Fibroblast of gingiva (primary cell): ENCODE measurements around the gene ROS1.
A peak's percentile ranks its signal among the peaks of the same experiment; 100 is the strongest.

ENCODE experiments used
- DNase-seq: peaks from one replicate; pipeline ENCODE4 v3.0.0-alpha.2; 2011; ENCODE audit warnings: low read depth

Gene ROS1

DNA sequence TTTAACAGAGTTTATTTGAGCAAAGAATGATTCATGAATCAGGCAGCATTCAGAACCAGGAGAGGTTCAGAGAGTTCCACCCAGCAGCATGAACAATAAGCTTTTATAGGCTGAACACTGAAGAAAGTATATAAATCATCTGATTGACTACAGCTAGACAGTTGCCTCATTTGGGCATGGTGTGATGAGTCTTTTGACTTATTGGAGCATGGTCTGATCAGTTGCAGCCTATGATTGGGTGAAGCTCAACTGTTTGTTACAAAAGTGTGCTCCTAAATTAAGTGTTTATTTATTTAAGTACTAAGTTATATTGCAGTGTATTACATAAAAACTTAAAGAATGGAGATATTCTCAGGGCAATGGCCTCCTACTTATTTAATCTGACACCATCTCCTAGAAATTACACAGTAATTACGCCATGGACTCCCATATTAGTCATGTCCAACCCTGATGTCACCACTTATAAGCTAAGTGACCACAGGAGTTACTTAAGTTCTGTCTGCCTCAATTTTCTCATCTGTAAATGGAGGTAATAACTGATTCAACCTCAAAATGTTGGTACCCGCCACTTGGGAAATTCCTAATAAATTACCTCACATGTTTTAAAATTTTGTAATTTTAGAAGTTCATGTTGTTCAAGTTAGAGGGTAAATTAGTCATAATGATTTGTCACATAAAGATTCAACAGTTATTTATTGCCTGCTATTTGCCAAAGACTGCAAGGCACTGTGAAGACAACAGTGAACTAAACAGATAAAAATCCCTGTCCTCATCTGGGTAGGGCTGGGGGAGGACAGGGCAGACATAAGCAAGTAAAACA is 15.2 kb upstream of the ROS1 start:
- DNase-seq = peak; percentile 94

DNA sequence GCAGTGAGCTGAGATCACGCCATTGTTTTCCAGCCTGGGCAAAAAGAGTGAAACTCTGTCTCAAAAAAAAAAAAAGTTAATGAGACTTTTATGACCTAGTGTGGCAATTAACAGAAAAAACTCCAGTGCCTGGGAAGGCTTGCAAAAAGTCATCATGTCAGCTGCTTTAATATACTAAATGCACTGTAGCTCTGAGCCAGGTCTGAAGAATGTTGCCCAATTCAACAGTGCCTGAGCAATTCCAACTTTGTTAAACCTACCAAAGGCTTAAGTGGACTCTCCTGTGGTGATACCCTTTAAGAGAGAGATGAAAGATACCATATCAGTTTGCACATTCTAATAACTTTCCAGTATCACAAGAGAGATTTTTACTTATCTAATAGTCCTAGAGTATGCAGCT is 6.5 kb upstream of the ROS1 start:
- no peak for DNase-seq

DNA sequence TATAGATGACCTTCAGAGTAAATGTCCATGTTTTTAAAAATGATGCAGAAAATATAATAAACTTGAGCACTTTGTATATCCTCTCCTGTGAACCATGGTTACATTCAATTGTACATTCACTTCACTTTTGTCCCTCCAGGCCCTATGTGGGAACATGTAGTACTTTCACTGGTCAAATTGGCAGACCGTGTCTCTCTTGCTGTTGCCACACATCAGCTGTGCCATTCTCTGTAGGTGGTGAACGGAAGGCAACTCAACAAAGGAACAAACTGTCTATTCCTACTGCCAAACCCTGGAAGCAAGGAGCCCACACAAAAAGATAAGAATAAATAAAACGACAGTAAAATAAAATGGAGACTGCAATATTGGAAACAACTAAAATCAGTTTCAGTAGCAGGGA is 2.0 kb downstream of the ROS1 start:
- DNase-seq = no peak

DNA sequence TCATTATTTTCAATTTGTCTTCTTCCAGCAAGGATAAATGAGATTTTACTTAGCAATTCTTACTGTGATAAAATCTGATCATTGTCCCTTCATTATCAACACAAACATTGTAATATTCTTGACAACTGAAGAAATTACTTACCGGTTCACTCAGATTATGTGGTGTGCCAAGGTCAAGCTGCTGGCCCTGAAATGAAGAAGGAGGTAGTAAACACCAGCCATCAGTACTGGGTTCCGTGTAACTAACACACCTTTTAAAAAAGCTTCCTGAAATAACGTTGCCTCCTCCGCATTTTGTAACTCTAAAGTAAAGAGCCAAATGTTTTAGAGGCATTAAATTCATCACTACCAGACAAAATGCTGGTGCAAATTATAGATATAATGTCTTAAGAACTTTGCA is 7.4 kb downstream of the ROS1 start:
- no peak for DNase-seq

DNA sequence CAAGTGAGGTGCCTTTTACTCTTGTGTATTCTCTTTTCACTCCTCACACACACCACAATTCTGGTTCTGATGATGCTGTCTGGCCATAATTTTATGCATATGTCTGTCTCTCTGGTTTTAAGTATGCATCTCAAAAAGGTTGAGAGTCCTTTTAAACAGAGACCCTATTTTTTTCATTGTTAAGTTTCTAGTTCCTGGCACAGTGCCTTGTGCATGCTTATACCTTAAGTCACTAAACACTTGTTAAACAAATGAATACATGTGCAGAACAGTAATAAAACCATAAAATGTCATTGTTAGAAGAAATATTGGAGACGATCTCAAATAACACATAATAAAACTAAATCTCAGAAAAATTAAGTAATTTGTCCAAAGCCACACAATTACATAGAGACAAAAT is 7.9 kb downstream of the ROS1 start:
- no peak for DNase-seq

DNA sequence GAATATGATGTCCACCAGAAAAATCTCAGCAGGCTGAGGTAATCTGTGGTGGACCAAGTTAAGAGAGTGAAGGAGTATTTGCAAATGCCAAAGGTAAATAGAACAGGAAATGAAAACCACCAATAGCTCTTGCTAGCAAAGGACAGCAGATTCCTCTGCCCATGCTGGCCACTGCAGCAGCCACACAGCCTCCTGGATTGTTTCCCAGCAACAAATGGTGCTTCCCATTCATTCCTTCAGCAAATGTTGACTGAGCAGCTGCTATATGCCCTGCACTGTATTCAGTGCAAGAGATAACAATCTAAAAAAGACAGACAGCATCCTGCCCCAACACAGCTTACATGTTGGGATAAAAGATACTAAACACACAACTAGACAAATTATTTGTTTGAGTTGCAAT is 11.0 kb downstream of the ROS1 start:
- no peak for DNase-seq

DNA sequence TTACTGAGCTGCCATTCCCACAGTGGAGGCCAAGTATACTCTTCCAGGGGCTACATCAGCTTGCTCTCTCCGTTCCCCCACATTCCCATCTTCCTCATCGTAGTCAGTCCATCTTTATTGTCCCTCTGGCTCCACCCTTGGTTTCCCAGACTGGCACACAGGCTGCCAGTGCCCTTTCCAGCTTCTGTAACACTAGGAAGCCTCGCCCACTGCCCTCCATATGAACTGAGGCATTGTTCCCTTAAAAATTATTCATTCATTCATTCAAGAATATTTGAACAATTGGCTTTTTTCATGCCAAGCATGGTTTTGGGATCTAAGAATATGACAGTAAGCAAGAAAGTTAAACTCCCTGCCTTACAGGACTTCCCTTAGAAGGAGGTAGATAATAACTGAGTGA is 14.3 kb downstream of the ROS1 start:
- no peak for DNase-seq

DNA sequence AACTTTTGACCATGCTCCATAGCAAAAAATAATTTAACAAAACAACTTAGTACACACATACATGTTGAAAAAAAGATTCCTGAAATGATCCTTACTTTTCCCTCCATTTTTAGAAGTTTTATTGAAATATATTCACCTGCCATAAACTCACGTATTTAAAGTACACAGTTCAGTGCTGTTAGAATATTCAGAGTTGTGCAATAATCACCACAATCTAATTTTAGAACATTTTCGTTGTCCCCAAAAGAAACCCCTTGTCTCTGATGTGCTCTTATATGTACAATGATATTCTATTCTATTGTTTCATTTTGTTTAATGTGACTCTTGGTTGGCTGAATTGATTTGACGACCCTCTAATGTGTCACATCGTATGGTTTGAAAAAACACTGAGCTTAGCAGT is 15.9 kb downstream of the ROS1 start:
- DNase-seq = no peak

DNA sequence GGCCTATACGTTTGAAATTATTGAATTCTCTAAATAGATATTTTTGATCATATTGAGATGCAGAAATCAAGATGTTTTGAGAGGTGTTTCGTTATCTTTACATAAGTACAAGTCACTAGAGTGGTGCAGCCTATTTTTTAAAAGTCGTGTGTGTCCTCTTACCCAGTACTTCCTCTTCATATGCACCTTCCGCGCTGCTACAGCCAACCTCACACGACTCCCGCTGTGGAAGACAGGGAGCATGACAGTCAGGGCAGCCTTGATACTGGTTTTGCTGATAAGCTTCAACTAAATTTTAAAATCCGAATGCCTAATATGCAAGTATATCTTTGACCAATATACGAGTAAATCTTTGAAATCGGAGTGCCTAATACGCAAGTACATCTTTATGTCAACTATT is 16.3 kb downstream of the ROS1 start:
- no peak for DNase-seq

DNA sequence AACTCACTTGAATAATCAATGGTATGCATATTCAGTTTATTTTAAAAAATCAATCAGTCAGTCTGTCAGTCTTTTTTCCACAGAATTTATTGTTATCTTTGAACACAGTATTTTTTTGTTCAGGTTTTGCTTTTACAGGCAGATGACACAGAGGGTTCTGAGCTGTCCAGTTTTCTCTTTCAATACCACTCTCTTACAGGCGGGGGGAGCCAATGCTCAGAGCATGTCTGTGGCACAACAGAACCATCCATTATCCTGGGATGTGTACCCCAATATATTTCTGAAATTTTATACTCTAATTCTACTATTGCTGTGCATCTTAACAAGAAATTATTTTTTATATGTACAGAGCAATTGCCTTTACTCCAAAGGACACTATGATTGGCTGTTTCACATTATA is 21.2 kb downstream of the ROS1 start:
- DNase-seq = no peak

DNA sequence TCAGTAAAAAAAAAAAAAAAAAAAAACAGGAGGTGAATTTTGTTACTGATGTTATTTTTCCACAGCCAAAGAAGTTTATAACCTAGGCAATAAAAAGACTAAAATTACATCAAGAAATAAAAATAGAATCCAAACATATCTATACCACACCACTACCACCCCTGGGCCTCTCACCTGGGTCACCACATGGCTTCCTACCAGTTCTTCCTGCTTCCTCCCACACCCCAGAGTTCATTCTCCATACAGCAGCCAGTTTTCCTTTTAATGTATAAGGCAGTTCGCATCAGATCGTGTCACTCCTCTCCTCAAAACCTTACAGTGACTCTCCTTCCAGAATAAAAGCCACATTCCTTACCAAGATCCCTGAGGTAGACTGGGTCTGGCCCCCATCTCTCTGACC is 23.9 kb downstream of the ROS1 start:
- DNase-seq = no peak

DNA sequence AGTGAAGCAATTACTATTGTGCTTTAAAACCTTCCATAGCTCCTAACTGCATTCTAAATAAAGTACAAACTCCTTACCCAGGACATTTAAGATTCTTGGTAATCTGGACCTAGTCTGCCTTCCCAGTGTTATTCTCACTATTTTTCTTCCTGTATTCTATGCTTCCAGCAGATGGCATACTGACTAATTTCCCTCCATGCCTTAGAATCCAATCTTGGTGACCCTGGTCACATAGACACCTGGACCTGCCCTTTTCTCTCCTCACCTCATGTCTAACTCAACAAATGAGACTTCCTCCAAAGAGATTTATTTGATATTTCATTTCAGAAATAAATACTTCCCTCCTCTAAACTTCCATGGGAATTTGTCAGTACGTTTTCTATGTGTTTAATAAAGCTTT is 25.8 kb downstream of the ROS1 start:
- no peak for DNase-seq

DNA sequence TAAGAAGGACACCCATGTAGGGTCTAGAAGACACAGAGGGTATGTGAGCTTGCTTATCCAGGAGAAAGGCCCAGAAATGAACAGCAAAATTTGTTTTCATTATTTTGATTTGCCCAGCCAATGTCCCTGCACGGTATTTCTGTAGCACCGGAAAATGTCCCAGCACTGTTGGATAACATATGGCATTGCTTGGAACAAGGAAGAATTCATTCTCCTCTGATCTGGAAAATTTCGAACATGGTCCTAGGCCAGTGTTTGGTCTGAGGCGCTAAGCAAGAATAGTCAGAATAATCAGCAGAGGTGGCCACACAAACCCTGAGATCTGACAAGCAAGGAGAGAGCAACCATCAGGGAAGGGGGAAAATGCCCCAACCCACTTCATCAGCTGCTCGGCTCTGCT is 26.6 kb downstream of the ROS1 start:
- DNase-seq = no peak

DNA sequence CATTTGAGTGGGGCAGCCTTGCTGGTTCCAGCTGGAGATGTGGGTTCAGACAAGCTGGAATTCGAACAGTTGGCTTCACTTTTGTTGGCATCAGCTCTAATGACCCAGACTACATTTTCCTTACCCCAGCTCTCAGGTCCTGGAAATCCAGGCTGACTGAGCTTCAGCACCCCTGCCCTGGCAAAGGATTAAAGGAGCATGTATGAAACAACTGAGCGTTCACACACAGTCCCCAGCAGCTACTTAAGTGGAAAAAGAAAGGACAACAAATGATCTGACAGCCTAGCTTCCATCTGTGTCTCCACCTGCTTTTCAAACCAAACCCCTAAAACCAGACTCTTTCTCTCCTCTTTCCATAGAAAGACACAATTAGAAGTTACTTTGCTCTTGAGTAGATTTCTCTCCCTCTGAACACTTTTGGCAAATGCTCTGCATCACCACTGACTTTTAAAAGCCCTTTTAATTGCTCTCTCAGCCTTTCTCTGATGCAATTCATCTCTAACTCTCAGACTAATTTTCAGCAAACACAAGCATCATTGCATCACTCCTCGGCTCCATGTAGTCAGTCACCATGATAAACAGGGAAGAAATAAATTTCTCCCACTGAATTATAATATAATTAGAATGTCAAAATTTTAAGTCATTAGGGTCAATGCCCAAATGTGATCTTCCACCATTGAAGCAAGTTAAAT is 28.1 kb downstream of the ROS1 start:
- DNase-seq = no peak

DNA sequence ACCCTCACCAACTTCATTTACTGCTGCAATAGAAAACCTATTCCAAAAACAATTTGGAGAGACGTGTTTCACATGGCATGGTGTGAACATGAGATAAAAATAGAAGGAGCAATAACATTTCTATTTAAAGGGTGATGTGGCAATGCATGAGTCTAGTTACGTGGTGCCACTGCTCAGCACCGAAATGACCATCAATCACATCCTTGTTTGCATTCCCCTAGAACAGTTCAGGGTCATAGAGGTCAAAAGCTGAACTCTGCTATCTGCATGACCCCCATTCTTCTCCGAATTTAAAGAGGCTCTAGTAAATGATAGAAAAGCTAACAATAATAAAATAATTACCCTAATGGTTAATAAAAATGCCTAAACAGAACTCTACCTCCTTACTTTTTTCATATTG is 29.5 kb downstream of the ROS1 start:
- no peak for DNase-seq

DNA sequence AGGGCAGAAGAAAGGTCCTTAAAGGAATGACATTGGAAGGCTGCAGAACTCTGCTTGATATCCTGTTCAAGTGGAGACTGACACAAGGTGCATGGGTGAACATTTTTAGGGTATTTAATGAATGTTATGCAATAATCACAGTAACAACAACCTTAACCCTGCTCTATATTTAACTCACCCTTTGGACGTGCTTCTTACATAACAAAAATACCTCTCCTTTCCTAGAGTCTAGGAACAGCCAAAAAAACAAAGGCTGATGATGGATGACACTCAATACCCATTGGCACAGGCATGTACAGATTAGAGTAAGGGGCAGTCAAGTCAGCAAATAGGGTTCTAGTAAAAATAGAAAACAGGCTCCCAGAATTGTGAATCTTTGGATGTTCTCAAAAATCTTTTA is 30.6 kb downstream of the ROS1 start:
- DNase-seq = no peak

DNA sequence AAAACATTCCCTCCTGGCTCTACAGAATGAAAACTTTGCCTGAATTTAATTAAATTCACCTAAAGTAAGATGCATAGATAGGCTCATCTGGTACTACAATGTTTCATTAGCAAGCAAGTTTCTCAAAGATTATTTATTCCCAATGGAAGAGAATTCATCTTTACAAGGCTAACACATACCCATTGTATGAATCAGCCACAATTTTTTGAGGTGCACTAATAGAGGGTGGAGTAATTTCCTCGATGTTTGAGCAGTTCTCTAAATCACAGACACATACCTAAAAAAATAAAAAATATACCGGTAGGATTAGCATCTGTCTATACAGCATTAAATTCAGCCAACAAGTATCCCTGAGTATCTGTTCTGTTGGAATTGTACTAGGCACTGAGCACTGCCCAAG is 32.7 kb downstream of the ROS1 start:
- no peak for DNase-seq

DNA sequence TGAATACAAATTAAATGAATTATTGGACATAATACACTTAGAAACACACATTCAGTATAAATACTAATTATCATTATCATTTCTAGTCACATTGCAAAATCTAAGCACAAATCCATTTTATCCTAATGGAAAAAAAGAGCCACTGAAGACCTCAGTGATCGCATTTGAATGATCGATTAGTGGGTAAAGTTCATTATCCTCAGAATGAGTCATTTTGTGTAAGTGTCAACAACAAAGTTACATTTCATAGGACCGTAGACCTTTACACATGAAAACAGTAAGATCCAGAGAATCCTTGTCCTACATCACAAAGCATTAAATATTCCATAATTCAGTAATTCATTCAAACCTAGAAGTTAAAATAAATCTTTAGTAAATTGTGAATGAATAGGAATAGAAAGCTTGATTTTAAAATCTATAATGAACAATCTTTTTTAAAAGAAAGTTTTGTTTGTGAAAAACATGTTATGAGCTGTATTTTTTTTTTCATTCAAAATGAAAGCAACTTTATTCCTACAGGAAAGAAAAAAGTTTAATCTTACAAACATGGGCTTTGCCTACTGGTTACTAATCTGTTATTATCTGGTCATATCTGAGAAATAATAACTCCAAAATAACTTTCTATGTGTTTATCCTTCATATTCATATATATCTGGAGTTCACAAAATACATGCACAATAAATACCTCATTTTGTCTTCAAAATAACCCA is 33.7 kb downstream of the ROS1 start:
- no peak for DNase-seq

DNA sequence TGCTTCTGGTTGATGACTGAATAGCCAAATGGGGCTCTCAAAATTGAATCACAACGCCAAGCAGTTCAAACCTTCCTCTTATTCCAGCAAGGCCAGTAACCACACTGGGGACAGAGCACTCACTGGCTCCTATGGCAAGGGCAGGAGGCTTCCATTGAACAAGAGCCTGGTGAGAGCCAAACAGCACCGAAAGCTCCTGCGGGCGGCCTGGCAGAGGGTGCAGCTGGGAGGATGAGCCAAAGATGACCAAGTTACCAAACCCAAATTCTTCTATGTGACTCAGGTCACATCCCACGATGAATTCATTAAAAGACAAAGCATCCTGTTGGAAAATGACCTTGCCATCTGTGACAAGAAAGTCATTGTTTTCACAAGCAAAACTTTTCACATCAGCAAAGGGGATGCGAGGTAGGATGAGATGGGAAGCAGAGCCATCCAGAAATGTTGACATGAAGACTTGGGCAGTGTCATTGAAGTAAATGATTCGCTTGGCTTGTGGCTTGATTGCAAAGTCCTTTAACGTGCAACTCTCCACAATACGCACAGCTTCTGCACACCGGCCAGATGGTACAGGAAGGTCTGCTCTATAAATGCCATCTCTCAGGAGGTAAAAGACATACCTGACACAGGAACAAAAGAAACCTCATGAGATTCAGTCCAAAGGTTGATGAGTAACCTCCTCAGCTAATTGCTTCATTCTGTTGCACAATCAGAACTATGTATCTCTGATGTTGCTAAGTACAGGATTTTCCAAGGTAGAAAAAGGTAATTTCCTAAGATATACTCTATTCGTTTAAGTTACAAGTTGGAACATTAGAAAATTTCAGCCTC is 36.3 kb downstream of the ROS1 start:
- no peak for DNase-seq

DNA sequence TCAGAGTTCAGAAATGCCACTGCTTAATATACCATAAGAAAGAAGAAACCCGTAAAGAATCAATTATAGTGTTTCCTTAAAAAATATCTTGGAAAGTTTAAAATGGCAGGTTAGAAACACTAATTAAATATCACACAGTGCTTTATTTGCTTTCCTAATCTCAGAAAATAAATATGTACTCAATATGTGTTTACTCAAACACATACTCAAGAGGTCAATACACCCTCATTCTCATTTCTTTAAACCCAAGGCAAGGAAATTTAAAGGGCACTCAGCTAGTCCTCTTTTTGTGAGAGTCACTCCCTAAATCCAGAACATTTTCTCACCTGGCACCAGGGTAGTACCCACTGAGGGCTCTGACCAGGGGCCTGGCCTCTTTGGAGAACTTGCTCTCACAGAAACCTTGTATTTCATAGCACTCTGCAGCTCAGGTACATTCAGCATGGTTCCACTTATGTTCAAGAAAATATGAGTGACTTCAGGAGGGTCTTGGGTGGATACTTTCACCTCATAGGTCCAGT is 38.2 kb downstream of the ROS1 start:
- no peak for DNase-seq

DNA sequence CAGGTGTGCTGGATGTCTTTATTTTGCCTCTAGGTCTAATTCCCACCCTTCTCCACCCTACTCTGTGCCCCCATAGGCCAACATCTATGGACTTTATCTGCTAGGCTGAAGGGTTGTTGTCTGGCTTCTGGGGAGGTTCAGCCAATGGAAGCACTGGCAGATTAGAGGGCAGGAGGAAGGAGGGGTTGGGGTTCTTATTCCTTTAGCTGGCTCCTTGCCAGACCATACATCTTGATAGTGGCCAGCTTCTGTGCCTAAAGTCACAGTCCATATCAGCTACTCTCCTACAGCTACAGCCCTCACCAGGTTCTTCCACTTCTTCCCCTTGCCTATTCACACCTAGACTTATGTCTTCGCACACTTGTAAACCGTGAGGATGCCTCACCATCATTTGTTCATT is 41.1 kb downstream of the ROS1 start:
- DNase-seq = no peak

DNA sequence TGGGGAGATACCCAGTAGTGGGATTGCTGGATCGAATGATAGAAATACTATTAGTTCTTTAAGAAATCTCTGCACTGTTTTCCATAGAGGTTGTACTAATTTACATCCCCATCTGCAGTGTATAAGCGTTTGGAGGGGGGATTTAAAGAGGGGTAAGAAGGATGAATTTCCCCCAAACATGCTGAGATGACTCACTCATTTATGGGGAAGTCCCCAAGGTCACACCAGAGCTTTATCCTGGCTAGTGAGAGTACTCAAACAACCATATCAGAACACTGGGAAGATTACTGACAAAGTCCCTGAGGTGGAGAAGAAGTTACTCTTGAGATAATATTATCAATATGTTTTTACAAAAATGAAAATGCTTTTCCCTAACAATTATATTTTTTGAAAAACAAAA is 44.0 kb downstream of the ROS1 start:
- DNase-seq = no peak
